ENCODE measurements around the gene ARHGAP10.

DNA sequence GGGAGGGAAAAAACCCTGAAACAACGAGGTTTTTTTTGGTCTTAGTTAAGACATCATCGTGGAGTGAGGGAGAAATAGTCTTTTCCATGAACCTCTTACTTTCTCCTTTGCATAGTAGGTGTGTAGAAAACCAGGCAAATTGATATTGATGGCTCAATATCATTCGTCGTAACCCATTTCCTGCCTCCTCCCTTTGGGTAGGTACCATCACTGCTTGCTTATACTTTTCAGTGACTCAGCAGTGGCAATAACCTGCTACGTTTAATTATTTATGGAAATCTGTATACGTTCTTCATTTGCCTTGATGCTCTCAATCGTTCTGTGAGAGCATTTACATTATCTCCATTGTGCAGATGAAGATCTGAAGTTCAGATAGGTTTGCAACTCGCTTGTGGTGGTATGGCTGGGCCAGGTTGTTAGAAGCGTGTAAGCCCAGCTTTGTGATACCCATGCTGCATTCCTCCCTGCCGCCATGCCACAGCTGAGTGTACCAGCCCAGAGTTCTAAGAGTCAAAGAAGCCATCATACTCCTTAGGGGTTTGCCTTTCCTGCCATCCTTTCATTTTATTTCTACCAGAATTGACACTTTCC is 212.9 kb downstream of the ARHGAP10 start:
- TF ChIP-seq CTCF (IDR thresholded peaks at IDR 0.05; ENCODE audit: low read length) (no peak), EZH2 (optimal IDR thresholded peaks at IDR 0.05; ENCODE audit: low read depth, low read length) (no peak), EZH2phosphoT487 (IDR thresholded peaks at IDR 0.05; ENCODE audit: low read length) (no peak)

All from MM.1S (cell line).